ENCODE results near the gene CAP2.
"Not testable (repeated sequence)": the region's sequence is repeated elsewhere in the genome, so short reads cannot be mapped to it uniquely, and the experiment has no call there.

Gene CAP2

GRCh38 chr6:17505767-17506280 is 112.4 kb downstream of the CAP2 start:
- Mint-ChIP-seq H3K4me3 (no peak overlapping the region), H3K36me3 (no peaks in the 10 kb centered on the region), H3K27ac (no peak overlapping the region), H3K27me3 (peaks cover 2% of the 10 kb centered on the region), H3K9me3 (ENCODE audit: low read depth) (no peaks in the 10 kb centered on the region), H3K4me1 (ENCODE audit: low read depth) (no peaks in the 10 kb centered on the region)

- H3K27ac Mint-ChIP-seq, result no peak overlapping the region
Measured at GRCh38 chr6:17506531-17506930, 113.1 kb downstream of the CAP2 start.

DNA sequence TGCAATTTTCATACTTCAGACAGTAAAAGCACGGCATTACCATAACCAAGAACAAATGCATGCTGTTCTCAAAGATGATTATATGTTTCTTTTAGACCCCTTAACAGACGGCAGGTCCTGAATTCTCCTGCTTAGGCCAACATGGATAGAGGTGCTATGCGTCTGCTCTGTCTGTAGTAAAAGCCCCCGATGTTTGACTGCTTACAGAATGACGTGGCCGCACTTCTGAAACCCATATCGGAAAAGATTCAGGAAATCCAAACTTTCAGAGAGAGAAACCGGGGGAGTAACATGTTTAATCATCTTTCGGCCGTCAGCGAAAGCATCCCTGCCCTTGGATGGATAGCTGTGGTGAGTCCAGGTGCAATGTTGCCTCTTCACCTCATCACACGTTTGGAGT is 113.6 kb downstream of the CAP2 start:
- Mint-ChIP-seq H3K4me1 (ENCODE audit: low read depth) (no peaks in the 10 kb centered on the region), H3K4me3 (no peak overlapping the region), H3K36me3 (no peaks in the 10 kb centered on the region), H3K9me3 (ENCODE audit: low read depth) (no peaks in the 10 kb centered on the region), H3K27ac (no peak overlapping the region), H3K27me3 (peaks cover 2% of the 10 kb centered on the region)

More at GRCh38 chr6:17506531-17506930, 113.1 kb downstream of the CAP2 start:
- peaks cover 2% of the 10 kb centered on the region for H3K27me3 Mint-ChIP-seq
- no peak overlapping the region for H3K4me3 Mint-ChIP-seq
- H3K36me3 Mint-ChIP-seq, result no peaks in the 10 kb centered on the region
- H3K9me3 Mint-ChIP-seq (ENCODE audit: low read depth), result no peaks in the 10 kb centered on the region
- H3K4me1 Mint-ChIP-seq (ENCODE audit: low read depth), result no peaks in the 10 kb centered on the region

GRCh38 chr6:17511084-17511483 is 117.7 kb downstream of the CAP2 start:
- Mint-ChIP-seq H3K27ac (no peak overlapping the region), H3K4me1 (ENCODE audit: low read depth) (no peaks in the 10 kb centered on the region), H3K9me3 (ENCODE audit: low read depth) (no peaks in the 10 kb centered on the region), H3K4me3 (no peak overlapping the region), H3K27me3 (peaks cover 4% of the 10 kb centered on the region), H3K36me3 (no peaks in the 10 kb centered on the region)

DNA sequence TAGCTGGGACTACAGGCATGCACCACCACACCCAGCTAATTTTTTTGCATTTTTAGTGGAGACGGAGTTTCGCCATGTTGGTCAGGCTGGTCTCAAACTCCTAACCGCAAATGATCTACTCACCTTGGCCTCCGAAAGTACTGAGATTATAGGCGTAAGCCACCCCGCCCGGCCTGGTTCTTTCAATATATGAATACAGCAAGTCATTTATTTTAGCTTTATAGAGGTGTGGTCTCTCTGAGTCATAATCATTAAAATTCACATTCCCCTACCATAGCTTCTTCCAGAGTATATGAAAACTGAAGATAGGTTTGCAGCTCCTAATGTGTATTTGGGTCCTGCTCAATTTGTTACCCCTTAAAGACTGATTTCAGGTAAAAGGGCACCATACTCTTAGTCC is 118.2 kb downstream of the CAP2 start:
- Mint-ChIP-seq H3K27me3 (peaks cover 4% of the 10 kb centered on the region), H3K4me1 (ENCODE audit: low read depth) (no peaks in the 10 kb centered on the region), H3K36me3 (no peaks in the 10 kb centered on the region), H3K9me3 (ENCODE audit: low read depth) (no peaks in the 10 kb centered on the region), H3K27ac (no peak overlapping the region), H3K4me3 (no peak overlapping the region)

GRCh38 chr6:17519120-17519519 is 125.7 kb downstream of the CAP2 start:
- Mint-ChIP-seq H3K27me3 (peaks cover 2% of the 10 kb centered on the region), H3K36me3 (no peaks in the 10 kb centered on the region), H3K9me3 (ENCODE audit: low read depth) (no peaks in the 10 kb centered on the region), H3K4me3 (no peak overlapping the region), H3K4me1 (ENCODE audit: low read depth) (no peaks in the 10 kb centered on the region), H3K27ac (no peak overlapping the region)

DNA sequence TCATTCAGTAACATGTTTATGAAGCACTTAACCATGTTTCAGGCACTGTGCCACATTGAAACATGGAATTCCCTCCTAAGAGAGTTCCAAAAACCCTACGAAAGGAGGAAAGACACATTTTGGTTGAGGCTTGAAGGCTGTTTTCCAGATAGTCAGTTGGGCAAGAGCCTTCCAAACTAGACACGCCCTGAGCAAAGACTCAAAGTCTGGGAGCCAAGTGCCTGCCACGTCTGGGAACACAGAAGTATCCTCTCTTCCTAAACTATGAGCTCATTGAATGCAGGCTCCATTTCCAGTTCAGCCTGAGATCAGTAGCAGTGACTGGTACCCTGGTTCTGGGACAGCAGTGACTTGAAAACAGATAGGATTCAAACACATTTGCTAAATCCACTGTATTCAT is 132.2 kb downstream of the CAP2 start:
- Mint-ChIP-seq H3K9me3 (ENCODE audit: low read depth) (no peaks in the 10 kb centered on the region), H3K4me3 (no peak overlapping the region), H3K27me3 (peaks cover 5% of the 10 kb centered on the region), H3K4me1 (ENCODE audit: low read depth) (no peaks in the 10 kb centered on the region), H3K36me3 (no peaks in the 10 kb centered on the region), H3K27ac (no peak overlapping the region)

DNA sequence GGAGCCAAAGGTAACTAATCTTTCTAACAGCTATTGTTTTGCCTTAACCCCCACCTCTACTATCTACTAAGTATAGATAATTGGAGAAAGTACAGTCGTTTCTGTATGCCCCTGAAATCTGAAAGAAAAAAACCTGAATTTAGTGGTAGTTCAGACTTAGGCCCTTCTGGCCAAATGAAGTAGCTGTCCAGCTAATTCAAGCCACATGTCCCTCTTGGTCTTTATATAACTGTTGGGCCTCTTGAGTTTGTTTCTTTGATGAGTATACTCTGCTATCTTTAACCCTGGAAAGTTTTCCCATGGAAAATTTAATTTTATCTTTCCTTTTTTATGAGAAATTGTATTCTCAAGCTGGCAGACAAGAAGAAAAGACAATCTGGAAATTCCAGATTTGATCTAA is 133.7 kb downstream of the CAP2 start:
- no peaks in the 10 kb centered on the region for H3K4me1 Mint-ChIP-seq (ENCODE audit: low read depth)
- no peaks in the 10 kb centered on the region for H3K36me3 Mint-ChIP-seq
- H3K9me3 Mint-ChIP-seq (ENCODE audit: low read depth), result no peaks in the 10 kb centered on the region
- H3K27me3 Mint-ChIP-seq, result peaks cover 10% of the 10 kb centered on the region
- no peak overlapping the region for H3K4me3 Mint-ChIP-seq
- no peak overlapping the region for H3K27ac Mint-ChIP-seq

DNA sequence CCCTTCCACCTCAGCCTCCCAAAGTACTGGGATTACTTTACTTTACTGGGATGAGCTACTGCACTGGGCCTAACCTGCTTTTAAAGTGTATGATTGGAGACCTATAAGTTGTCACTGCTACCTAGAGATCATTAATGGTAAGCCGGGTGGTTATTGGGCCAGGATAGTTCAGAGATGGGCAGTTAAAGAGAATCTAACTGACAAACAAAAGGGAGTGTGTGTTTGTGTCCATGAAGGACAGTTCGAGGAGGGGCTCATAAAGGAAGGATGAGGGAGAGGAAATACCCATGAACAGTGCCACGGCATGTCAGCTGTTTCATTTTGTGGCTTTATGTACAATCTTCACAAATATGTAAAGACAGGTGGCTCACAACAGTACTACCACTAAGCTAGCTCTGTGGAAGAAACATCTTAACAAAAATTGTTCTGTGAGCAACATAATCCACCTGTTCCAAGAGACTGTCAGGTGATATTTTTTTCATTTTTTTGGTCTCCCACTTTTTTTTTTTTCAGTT is 137.0 kb downstream of the CAP2 start:
- H3K4me1 Mint-ChIP-seq (ENCODE audit: low read depth), result no peaks in the 10 kb centered on the region
- H3K9me3 Mint-ChIP-seq (ENCODE audit: low read depth), result no peaks in the 10 kb centered on the region
- no peaks in the 10 kb centered on the region for H3K36me3 Mint-ChIP-seq
- H3K27me3 Mint-ChIP-seq, result peaks cover 9% of the 10 kb centered on the region
- H3K27ac Mint-ChIP-seq, result no peak overlapping the region
- H3K4me3 Mint-ChIP-seq, result no peak overlapping the region

- H3K27me3 Mint-ChIP-seq, result peaks cover 10% of the 10 kb centered on the region
- no peaks in the 10 kb centered on the region for H3K36me3 Mint-ChIP-seq
- no peak overlapping the region for H3K4me3 Mint-ChIP-seq
- no peaks in the 10 kb centered on the region for H3K9me3 Mint-ChIP-seq (ENCODE audit: low read depth)
- H3K27ac Mint-ChIP-seq, result no peak overlapping the region
- H3K4me1 Mint-ChIP-seq (ENCODE audit: low read depth), result peaks cover 2% of the 10 kb centered on the region
Measured at GRCh38 chr6:17536586-17536985, 143.2 kb downstream of the CAP2 start.

DNA sequence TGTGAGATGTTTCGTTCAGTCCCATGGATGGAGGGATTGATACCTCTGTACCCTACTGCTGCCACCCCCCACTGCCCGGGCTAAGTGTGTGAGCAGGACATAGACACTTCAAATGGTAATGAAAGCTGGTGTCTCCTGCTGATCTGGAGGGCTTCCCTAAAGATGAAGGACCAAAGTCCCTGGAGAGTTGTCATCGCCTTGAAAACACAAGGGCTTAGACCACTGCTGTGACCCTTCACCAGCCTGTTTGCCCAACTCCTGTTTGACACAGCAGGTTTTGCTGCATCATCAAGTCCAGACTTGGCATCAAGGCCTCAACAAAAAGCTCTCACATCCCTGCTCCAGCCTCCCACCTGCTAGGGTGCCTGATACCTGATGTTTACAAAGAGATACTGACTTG is 148.8 kb downstream of the CAP2 start:
- H3K4me1 Mint-ChIP-seq (ENCODE audit: low read depth), result no peaks in the 10 kb centered on the region
- peaks cover 2% of the 10 kb centered on the region for H3K36me3 Mint-ChIP-seq
- no peak overlapping the region for H3K27ac Mint-ChIP-seq
- H3K27me3 Mint-ChIP-seq, result peaks cover 5% of the 10 kb centered on the region
- no peak overlapping the region for H3K4me3 Mint-ChIP-seq
- H3K9me3 Mint-ChIP-seq (ENCODE audit: low read depth), result no peaks in the 10 kb centered on the region

GRCh38 chr6:17545681-17546080 is 152.3 kb downstream of the CAP2 start:
- not testable (repeated sequence) for H3K9me3 Mint-ChIP-seq (ENCODE audit: low read depth); H3K4me3 Mint-ChIP-seq; H3K4me1 Mint-ChIP-seq (ENCODE audit: low read depth); H3K27ac Mint-ChIP-seq; H3K27me3 Mint-ChIP-seq; H3K36me3 Mint-ChIP-seq

DNA sequence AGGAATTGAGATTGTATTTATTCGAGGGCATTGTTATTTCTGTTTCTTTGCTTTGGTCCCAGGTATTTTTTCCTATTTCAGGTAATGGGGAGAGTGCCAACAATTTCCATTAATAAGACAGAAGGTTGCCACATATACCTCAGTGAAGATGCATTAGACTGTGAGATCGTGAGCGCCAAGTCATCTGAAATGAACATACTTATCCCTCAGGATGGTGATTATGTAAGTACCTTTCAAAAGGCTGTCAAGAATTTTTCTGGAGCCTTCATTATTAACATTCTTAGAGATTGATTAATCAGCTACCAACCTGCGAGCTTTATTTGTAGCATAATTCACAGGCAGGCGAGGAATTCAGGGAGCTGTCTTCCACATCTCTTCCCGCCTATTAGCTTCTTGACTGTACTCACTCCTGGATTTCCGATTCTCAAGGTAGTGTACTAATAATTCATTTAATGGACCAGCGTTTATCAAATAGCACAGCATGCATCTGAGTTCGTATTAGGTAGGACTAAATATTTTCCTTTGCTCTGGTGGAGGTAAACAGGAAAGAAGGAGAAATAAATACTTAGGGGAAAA is 158.1 kb downstream of the CAP2 start:
- no peaks in the 10 kb centered on the region for H3K4me1 Mint-ChIP-seq (ENCODE audit: low read depth)
- peaks cover 6% of the 10 kb centered on the region for H3K27me3 Mint-ChIP-seq
- H3K36me3 Mint-ChIP-seq, result no peaks in the 10 kb centered on the region
- H3K9me3 Mint-ChIP-seq (ENCODE audit: low read depth), result no peaks in the 10 kb centered on the region
- no peak overlapping the region for H3K27ac Mint-ChIP-seq
- H3K4me3 Mint-ChIP-seq, result no peak overlapping the region

- Mint-ChIP-seq H3K36me3 (no peaks in the 10 kb centered on the region), H3K4me3 (no peak overlapping the region), H3K4me1 (ENCODE audit: low read depth) (no peaks in the 10 kb centered on the region), H3K27me3 (peaks cover 6% of the 10 kb centered on the region), H3K27ac (no peak overlapping the region), H3K9me3 (ENCODE audit: low read depth) (no peaks in the 10 kb centered on the region)
Measured at GRCh38 chr6:17552861-17553260, 159.5 kb downstream of the CAP2 start.

DNA sequence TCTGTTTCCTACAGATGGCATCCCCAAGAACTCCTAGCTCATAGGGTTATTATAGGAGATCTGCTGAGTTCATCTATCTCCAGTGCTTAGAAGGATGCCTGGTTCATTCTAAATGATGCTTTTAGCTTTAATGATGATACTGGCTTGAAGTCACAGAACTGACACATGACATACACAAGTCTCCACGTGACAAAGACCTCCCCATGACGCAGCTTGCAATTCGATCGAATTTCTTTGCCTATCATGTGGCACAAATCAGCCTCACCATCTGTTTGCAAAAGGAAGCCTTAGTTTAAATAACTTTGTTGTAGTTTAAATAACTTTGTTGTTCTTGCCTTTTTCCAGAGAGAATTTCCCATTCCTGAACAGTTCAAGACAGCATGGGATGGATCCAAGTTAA is 162.6 kb downstream of the CAP2 start:
- Mint-ChIP-seq H3K4me3 (no peak overlapping the region), H3K4me1 (ENCODE audit: low read depth) (no peaks in the 10 kb centered on the region), H3K27ac (no peak overlapping the region), H3K36me3 (no peaks in the 10 kb centered on the region), H3K9me3 (ENCODE audit: low read depth) (no peaks in the 10 kb centered on the region), H3K27me3 (peaks cover 5% of the 10 kb centered on the region)

- Mint-ChIP-seq H3K9me3 (ENCODE audit: low read depth) (peaks cover 4% of the 10 kb centered on the region), H3K4me3 (no peak overlapping the region), H3K27me3 (peaks cover 1% of the 10 kb centered on the region), H3K36me3 (peaks cover 6% of the 10 kb centered on the region), H3K4me1 (ENCODE audit: low read depth) (no peaks in the 10 kb centered on the region), H3K27ac (no peak overlapping the region)
Measured at GRCh38 chr6:17562636-17563035, 169.2 kb downstream of the CAP2 start.

All from activated naive CD8-positive, alpha-beta T cell (primary cell).